Activated CD4-positive, CD25-positive, alpha-beta regulatory T cell treated with anti-CD3 and anti-CD28 coated beads, Interleukin-2, amount 50 U/mL, for 16 hours (primary cell): Measurements from ENCODE around the gene PVR.
"Not testable (repeated sequence)": the region's sequence is repeated elsewhere in the genome, so short reads cannot be mapped to it uniquely, and the experiment has no call there.

ENCODE experiments used
- DNase-seq: peaks from one replicate; pipeline ENCODE4 v3.0.0-alpha.2; 2020; ENCODE audit warnings: low read depth, low spot score

PVR gene

DNA sequence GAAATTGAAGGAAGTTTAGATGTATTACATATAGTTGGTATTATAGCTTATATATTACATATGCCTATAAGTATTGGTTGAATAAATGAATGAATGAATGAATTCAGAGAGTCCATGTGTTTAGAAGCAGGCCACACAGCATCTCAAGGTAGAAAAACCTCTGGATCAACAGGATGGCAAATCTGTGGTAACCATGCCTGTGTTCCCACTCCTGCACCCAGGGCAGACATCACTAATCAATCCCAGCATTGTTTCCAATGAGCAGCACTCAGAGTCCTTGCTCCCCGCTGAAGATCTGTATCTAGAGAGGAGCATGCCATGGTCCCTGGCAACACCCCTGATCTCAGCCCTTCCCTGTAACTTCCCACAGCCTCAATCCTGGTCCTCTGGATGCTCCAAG is 28.5 kb downstream of the PVR start:
- DNase-seq = no peak

DNA sequence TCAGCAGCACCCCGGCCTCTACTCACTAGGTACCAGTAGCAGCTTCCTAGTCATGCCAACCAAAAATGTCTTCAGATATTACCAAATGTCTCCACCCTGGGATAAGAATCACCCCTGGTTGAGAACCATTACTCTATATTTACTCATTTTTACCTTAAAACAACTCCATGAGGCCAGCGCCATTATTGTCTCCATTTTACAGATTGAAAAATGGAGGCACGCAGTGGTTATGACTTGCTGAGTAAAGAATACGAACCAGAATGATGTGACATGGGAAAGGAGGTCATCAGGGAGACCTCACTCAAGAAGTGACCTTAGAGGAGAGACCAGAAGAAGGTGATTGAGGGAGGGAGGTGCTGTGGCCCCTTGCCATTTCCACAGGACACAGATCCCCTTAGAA is 29.8 kb downstream of the PVR start:
- DNase-seq = no peak

DNA sequence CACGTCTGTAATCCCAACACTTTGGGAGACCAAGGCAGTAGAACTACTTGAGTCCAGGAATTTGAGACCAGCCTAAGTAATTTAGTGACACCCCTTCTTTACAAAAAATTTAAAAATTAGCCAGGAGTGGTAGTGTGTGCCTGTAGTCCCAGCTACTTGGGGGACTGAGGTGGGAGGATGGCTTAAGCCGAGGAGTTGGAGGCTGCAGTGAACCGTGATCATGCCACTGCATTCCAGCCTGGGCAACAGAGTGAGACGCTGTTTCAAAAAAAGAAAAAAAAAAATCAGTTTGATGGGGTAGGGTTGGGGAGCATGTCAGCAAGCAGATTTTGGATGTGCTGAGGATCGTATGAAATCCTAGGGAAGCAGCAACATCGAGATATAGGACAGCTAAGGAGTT is 31.8 kb downstream of the PVR start:
- DNase-seq = no peak

DNA sequence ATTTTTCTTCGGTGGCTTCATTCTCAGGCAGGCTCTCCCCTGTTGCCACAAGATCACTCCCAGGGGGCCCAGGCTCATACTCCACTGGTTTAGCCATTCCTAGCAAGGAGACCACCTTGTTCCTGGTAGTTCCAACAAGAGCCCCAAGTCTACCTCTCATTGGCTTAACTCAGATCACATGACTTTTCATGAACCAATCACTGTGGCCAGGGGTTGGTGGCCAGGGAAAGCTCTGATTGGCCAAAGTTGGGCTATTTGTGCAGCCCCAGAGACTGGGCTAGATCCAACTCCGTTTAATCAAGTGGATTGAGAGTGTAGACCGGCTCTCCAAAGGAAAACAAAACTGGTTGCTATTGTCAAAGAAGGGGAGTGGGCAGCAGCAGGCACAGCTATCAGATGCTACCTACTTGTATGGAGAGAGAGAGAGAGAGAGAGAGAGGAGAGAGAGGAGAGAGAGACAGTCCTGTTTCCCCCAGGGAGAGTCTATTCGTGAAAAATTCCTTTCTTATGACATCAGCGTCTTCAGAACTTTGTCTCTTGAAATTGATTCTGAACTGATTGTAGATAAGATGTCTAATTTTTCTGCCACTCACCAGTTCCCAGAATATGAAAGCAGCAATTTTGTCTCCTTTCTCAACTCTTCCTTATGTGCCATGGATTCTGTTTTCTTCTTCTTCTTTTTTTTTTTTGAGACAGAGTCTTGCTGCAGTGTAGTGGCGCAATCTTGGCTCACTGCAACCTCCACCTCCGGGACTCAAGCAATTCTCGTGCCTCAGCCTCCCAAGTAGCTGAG is 33.5 kb downstream of the PVR start:
- DNase-seq = no peak

DNA sequence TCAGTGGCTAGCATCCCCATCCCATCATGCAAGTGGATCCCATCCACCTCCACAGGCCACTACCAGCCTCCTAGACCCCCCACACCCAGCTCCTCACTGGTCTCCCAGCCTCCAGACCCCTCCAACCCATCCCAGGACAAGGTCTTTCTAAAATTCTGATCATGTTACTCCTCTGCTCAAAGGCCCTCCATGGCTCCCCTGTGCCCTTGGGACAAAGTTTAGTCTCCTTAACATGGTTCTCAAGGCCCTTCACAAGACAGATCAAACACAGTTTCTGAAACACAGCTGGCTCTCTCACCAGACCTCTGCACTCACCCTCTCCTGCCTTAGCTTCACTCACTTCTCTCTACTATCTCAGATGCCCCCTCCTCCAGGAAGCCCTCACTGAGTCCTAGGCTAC is 36.8 kb downstream of the PVR start:
- DNase-seq = no peak

DNA sequence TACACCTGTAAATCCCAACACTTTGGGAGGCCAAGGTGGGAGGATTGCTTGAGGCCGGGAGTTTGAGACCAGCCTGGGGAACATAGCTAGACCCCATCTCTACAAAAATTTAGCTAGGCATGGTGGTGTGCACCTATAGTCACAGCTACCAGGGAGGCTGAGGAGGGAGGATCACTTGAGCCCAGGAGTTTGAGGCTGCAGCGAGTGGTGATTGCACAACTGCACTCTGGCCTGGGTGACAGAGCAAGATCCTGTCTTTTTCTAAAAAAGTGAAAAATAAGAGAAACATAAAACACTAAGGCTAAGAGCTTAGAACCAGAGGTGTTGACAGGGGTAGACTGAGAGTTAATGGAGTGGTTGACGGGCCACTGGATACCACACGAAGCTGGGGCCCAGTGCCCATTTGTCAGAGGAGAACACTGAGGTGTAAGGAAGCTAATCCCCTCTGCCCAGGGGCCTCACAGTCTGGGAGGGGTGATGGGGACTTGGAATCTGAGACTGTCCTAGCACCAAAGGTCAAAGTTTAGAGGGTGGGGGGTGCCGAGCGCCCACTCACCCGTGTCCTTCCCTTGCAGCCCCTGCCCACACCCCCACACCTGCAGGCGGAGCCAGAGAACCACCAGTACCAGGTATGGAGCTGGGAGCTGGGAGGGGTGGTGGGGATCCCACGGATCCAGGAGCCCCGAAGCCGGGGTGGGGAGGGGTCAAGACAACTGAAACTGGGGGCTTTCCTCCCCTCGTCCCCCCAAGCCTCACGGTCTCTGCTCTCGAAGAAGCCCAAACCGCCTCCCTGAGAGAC is 38.5 kb downstream of the PVR start:
- DNase-seq = no peak

DNA sequence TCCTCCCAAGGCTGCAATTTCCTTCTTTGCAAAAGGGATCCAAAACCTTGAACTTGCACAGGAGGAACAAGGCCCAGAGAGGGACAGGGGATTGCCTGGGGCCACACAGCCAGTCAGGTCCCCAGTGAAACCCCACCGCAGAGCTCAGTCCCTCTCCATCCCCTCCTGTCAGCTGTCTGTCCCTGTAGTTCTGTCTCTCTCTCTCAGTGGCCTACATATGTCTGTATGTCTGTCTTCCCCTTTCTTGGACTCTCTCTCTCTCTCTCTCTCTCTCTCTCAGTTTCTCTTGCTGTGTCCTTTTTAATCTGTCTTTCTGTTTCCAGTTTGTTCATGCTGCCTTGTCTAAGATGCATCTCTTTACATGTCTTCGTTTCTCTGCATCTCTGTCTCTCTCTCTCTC is 39.1 kb downstream of the PVR start:
- DNase-seq = no peak

DNA sequence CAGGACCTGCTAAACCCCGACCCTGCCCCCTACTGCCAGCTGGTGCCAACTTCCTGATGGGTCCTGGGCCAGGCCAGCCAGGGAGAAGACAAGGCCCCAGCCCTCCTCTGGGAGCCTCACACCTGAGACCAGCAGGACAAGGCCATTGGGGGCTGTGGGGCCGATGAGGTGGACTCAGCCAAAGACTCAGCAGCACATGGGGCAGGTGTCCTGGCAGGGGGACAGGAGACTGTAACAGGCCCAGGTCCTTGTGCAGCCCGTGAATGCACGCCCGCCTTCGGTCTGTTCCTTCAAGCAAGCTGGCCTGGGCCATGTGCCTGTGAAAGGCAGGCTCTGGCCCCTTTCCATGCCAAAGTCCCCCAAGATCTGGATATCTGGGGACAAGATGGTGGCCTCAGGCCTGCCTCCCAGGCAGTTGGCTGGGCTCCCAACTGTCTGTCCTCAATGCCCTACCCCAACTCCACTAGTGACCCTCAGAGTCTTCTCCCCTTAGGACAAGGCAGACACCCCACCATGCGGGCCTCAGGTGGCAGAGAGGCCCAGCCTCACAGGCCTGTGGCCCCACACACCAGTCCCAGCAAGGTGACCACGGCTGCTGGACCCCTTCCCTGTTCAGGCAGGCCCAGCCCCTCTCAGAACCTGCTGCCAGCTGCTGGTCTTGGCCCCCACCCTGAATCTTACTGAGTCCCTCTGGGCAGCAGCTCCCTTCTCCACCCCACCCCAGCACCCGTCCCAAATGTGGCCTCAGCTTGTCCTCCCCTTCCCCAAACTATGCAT is 39.9 kb downstream of the PVR start:
- no peak for DNase-seq

DNA sequence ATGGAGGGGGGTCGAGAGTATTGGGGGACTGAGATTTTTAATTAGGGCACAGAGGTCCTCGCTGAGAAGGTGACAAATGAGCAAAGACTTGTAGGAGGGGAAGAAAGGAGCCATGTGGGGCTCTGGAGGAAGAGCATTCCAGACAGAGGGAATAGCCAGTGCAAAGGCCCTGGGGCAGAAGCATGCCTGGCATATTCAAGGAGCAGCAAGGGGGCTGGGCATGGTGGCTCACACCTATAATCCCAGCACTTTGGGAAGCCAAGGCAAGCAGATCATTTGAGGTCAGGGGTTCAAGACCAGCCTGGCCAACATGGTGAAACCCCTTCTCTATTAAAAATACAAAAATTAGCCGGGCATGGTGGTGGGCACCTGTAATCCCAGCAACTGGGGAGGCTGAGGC is 40.7 kb downstream of the PVR start:
- not testable (repeated sequence) for DNase-seq

DNA sequence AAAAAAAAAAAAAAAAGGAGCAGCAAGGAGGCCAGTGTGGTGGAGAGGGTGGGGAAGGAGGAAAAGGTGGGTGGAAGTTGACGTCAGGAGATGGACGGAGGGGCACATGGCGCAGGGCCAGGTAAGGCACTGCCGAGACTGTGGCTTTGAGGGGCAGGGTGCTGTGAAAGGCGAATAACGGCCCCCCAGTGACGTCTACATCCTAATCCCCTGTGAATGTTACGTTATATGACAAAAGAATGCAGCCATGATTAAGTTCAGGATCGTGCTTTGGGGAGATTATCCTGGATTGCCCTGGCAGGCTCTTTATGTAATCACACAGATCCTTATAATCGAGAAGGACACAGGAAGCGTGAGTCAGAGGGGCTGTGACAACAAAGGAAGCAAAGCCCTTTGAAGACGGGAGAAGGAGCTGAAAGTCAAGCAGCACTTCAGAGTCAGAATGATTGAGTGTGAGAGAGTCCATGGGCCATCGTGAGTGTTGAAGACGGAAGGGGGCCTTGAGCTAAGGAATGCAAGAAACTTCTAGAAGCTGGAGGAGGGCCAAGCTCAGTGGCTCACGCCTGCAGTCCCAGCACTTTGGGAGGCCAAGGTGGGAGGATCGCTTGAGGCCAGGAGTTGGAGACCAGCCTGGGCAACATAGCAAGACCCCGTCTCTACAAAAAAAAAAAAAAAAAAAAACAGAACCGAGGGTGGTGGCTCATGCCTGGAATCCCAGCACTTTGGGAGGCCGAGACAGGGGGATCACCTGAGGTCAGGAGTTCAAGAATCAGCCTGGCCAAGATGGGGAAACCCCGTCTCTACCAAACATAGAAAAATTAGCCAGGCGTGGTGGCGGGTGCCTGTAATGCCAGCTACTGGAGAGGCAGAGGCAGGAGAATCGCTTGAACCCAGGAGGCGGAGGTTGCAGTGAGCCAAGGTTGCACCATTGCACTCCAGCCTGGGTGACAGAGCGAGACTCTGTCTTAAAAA is 41.5 kb downstream of the PVR start:
- no peak for DNase-seq

DNA sequence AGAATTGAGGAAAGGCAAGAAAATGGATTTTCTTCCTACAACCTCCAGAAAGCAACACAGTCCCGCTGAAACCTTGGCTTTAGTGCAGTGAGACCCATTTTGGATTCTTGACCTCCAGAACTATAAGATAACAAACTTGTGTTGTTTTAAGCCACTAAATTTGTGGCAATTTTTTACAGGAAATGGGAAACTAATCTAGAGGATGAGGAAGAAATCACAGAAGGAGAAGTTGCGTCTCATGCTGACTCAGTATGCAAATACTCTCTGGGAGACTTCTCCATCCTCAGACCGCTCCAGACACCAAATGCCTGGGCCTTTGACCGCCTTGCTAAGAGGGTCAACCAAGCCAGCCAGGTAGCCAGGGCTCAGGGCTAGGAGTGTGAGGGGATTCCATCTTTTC is 42.2 kb downstream of the PVR start:
- no peak for DNase-seq

DNA sequence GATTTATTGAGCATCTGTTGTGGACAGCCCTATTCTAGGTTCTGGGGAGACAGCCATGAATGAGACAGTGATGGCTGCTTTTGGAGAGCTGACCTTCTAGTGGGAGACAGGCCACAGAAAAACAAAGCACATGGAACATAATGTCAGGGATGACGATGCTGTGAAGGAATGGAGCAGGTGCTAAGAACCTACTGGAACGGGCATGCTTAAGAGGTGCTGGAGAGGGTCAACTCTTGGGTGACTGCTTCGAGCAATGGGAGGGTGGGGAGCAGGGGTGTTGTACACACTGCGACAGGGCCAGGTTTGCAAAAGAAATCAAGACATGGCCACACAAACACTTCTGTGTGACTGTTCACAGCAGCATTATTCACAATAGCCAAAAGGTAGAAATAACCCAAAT is 43.2 kb downstream of the PVR start:
- no peak for DNase-seq

DNA sequence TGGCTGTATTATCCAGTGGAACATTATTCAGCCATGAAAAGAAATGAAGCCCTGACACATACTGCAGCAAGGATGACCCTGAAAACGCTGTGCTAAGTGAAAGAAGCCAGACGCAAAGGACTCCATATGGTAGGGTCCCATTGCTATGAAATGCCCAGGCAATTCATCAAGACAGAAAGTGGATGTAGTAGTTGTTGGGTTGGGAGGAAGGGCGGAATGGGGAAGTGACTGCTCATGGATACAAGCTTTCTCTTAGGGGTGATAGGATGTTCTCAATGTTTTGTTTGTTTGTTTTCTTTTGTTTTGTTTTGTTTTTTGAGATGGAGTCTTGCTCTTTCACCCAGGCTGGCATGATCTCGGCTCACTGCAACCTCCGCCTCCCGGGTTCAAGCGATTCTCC is 44.2 kb downstream of the PVR start:
- no peak for DNase-seq

DNA sequence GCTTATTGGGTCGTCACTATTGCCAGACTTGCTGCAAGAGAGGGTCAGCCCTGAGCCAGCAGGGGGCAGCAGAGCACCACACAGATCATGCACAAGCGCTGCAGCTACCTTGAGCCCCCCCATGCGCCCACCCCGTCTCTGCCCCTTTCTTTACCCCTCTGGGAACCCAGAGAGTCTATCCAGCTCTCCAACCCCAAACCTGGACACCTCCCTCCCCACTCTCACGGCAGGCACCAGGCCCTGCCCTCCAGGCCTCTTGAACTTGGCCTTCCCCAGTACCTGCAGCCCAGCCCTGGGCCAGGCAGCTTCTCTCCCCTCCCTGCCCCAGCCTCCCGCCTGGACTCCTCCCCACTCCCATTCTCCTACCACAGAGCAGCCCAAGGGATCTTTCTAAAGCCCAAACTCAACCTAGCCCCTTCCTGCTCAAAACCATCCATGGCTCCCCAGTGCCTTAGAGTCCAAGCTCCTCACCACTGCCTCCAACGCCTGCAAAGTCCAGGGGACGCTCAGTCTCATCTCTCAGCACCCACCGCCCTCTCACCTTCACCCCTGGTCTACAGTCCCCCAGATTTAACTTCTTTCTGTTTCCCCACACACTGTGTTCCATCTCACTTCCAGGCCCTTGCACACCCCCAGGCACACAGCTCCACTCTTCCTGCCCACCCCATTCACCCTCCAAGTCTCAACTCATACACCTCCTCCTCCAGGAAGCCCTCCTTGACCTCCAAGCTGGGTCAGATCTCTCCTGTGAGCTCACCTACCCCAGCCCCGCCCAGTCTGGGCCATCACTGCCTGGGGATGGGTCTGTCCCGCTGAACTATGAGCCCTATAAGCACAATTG is 45.8 kb downstream of the PVR start:
- DNase-seq = peak; percentile 47

DNA sequence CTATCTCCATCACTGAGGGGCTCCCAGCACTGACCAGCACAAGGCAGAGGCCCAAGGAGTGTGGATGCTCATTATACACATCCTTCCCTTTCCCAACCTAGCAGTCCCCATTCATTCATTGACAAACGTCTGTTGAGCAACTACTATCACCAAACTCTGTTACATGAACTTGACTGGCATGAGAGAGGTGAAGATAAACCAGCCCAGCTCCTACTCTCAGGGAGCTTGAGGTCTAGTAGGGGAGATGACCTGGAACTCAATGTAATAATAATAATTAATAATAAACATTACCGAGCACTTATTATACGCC is 46.4 kb downstream of the PVR start:
- DNase-seq = no peak

DNA sequence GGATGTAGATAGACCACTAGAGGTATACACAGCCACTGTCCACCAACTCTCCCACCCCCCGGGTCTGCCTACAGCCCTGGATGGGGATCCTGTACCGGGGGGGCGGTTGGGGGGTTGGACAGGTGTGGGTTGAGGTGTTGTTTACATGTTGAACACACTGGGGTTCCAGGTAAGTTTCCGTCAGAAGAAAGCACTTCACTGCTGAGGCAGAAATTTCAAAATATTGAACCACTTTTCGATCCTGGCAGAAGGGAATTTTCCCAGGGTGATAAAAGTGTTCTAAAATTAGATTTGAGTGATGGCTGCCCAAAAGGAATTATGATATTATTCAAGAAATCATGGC is 48.6 kb downstream of the PVR start:
- no peak for DNase-seq

DNA sequence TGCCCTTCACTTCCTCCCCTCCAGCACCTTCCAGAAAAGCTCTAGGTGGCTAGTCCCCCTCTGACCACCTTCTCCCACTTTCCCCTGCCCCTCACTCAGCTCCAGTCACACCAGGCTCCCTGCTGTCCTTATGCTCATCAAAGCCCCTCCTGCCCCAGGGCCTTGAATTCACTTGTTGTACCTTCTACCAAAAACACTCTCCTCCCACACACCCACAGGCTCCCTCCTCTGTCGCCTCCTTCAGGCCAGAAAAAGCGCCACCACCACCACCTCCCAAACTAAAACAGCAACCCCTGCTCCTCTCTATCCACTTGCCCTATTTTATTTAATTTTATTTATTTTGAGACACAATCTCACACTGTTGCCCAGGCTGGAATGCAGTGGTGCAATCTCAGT is 50.5 kb downstream of the PVR start:
- DNase-seq = no peak

DNA sequence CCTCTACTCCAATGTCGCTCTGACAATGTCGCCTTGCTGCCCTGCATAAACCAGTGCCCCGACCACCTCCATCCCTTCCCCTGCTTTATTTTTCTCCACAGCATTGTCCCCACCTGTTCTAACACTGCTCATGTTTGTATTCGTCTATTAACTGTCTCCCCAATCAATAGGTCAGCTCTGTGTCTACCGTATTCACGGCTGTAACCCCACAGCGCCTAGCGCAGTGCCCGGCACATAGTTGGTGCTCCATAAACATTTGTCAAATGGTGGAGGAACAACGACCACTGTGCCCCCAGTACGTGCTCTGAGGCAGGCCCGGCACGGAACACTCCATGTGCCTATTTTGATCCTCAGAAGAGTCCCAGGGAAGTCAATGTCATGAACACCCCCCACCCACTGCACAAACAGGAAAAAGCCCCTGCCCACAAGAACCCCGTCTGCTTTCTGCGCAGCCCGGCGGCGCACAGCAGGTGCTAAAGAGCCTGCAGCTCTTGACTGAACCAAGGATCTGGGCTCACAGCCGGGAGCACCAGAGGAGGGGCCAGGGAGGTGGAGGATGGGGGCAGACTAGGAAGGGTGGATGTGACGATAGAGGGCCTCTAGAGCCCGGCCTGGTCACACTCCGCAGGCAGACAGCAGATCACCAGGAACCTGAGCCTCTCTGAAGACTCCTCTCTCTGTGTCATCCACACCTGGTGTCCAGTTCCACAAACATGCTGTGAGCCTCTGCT is 53.4 kb downstream of the PVR start:
- DNase-seq = no peak

DNA sequence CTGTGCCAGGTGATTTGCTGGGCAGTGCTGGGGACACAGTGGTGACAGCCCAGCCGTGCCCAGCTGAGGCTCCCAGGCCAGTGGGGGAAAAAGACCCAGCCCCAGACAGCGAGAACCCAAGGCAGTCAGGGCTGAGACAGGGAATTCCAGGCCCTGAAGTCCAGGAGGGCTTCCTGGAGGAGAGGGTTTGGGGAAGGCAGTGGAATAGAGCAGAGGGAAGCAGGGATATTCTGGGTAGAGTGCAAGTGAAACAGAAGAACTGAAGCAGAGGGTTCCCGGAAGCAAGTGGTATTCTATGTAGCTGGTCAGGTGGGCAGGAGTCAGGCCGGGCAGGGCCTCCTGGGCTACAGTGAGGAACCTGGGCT is 53.9 kb downstream of the PVR start:
- no peak for DNase-seq
